Nephron progenitor cell (in vitro differentiated cells): ENCODE measurements around the gene RPLP2.
A peak's percentile ranks its signal among the peaks of the same experiment; 100 is the strongest.

Experiments
- DNase-seq: peaks from one replicate; pipeline ENCODE4 v3.0.0; 2021
- H3K27ac Mint-ChIP-seq: 2 replicates; pipeline ENCODE4 v1.8.0; 2021; ENCODE audit warnings: mild to moderate bottlenecking, moderate library complexity, mixed read lengths
- H3K27me3 Mint-ChIP-seq: 2 replicates; pipeline ENCODE4 v1.8.0; 2021; ENCODE audit warnings: mild to moderate bottlenecking, low read depth, mixed read lengths; ENCODE audit not compliant: poor library complexity
- H3K36me3 Mint-ChIP-seq: 2 replicates; pipeline ENCODE4 v1.8.0; 2021; ENCODE audit warnings: low read depth, mixed read lengths
- H3K4me1 Mint-ChIP-seq: 2 replicates; pipeline ENCODE4 v1.8.0; 2021; ENCODE audit warnings: mixed read lengths
- H3K4me3 Mint-ChIP-seq: 2 replicates; pipeline ENCODE4 v1.8.0; 2021; ENCODE audit warnings: mild to moderate bottlenecking, moderate library complexity, mixed read lengths
- H3K9me3 Mint-ChIP-seq: 2 replicates; pipeline ENCODE4 v1.8.0; 2021; ENCODE audit warnings: mild to moderate bottlenecking, moderate library complexity, mixed read lengths
- CTCF ChIP-seq: fragments of 200-600 bp; sonication (generic); IDR thresholded peaks from 2 replicates; pipeline ENCODE4 v1.5.0; 2021; ENCODE audit warnings: antibody characterized with exemption

RPLP2 gene

DNA sequence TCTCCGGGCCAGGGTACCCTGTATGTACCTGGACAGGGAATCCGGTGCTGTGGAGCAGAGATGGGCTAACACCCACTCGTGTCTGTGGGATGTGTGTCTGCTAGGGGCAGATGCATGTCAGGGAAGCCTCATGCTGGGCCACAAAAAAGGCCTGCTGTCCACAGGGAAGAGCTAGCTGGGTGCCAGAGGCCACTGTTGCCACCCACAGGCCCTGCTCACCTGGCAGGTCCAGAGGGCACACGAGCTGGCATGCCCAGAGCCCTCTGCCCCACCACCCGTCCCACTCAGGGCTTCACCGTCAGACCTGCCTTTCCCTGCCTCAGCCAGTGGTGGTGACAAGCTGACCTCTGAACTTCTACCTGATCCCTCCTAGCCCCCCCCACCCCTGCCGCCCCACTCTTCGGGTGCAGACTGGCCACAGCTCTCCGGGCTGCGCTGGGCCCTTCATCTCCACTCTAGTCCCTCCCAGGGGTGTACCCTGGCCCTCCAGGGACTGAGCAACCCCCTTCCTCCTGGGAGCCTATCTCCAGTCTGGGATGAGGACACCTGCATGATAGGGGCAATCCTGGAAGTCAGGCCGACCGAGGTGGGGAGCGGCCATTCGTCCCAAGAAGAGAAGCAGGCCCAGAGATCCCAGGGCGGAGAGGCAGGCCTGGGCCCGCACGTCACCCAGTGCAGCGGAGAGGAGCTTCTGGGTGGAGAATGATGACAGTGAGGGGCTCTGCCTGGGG lies 13.0 kb upstream of the RPLP2 start:
- no peaks in the 10 kb centered on the region for H3K36me3 Mint-ChIP-seq
- H3K27ac Mint-ChIP-seq, result no peak overlapping the region
- H3K4me3 Mint-ChIP-seq, result peak overlapping the region; percentile 86

GRCh38 chr11:797296-798092 lies 12.3 kb upstream of the RPLP2 start:
- no peak for TF ChIP-seq CTCF
- peak; percentile 75 for DNase-seq
- peak overlapping the region; percentile 71 for H3K27ac Mint-ChIP-seq
- H3K9me3 Mint-ChIP-seq, result no peaks in the 10 kb centered on the region
- peak overlapping the region; percentile 86 for H3K4me3 Mint-ChIP-seq
- H3K4me1 Mint-ChIP-seq, result peaks cover 16% of the 10 kb centered on the region
- no peaks in the 10 kb centered on the region for H3K27me3 Mint-ChIP-seq
- H3K36me3 Mint-ChIP-seq, result no peaks in the 10 kb centered on the region

More for the DNA sequence above, 13.0 kb upstream of the RPLP2 start:
- Mint-ChIP-seq H3K4me1 (peaks cover 16% of the 10 kb centered on the region), H3K9me3 (no peaks in the 10 kb centered on the region), H3K27me3 (no peaks in the 10 kb centered on the region)
- DNase-seq, result no peak
- TF ChIP-seq CTCF, result no peak

GRCh38 chr11:798093-798713 lies 11.6 kb upstream of the RPLP2 start, which contains the start of gene SLC25A22:
Gene SLC25A22, minus strand, starts transcription at chr11:798281. Its CDS starts 3,275 bp downstream, at chr11:795006.
- peak within 1 kb of the TSS; percentile 86 for H3K4me3 Mint-ChIP-seq
- H3K9me3 Mint-ChIP-seq, result no peaks in the 10 kb centered on the region
- H3K27ac Mint-ChIP-seq, result peak within 1 kb of the TSS; percentile 71
- peaks cover 16% of the 10 kb centered on the region for H3K4me1 Mint-ChIP-seq
- peak; percentile 60 for TF ChIP-seq CTCF
- no peaks in the 10 kb centered on the region for H3K27me3 Mint-ChIP-seq
- H3K36me3 Mint-ChIP-seq, result no peaks in the 10 kb centered on the region
- DNase-seq, result peak; percentile 94

DNA sequence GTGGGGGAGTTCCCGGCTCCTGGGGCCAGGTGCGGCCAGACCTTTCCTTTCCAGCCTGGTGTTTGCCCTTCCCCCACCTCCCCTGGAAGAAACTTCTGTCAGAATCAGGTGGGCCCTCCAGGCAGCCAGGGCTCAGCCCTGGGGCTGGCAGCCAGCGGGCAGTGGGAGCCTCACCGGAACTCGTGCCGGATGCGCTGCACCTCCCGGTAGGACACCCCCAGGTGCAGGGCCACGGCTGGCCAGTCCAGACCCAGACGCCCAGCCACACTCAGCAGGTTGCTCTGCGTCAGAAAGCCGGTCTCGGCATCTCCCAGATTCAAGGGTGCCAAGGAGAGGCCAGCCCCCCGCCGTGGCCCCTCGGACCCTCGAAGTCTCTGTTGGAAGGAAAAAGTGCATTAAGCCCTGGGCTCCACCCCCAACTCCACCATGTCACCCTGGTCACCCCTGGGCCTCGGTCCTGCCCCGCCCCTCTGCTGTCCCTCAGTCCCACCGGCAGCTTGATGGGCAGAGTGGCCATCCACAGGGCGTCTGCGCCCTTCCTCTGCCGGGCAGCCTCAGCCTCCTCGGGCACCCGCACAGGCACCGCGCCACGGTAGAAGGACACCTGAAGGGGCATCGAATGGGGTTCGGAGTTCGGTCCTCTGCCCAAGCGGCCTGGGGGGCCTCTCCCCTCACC lies 10.0 kb upstream of the RPLP2 start:
- DNase-seq, result no peak
- Mint-ChIP-seq H3K9me3 (no peaks in the 10 kb centered on the region), H3K4me3 (no peak overlapping the region), H3K36me3 (no peaks in the 10 kb centered on the region), H3K27ac (no peak overlapping the region), H3K27me3 (no peaks in the 10 kb centered on the region), H3K4me1 (peaks cover 16% of the 10 kb centered on the region)
- no peak for TF ChIP-seq CTCF

GRCh38 chr11:800473-800872 lies 9.3 kb upstream of the RPLP2 start:
- H3K4me3 Mint-ChIP-seq, result no peak overlapping the region
- H3K9me3 Mint-ChIP-seq, result no peaks in the 10 kb centered on the region
- DNase-seq, result no peak
- no peak overlapping the region for H3K27ac Mint-ChIP-seq
- no peaks in the 10 kb centered on the region for H3K36me3 Mint-ChIP-seq
- peaks cover 16% of the 10 kb centered on the region for H3K4me1 Mint-ChIP-seq
- no peak for TF ChIP-seq CTCF
- H3K27me3 Mint-ChIP-seq, result no peaks in the 10 kb centered on the region
